B cell (primary cell): ENCODE measurements around the gene SDF2.

Experiments
- CTCF ChIP-seq: fragments of 200-600 bp; IDR thresholded peaks from one replicate; pipeline ENCODE4 v1.8.0; 2022; ENCODE audit warnings: antibody characterized with exemption, mild to moderate bottlenecking
- EZH2 ChIP-seq: IDR thresholded peaks from 2 replicates; pipeline ENCODE4 v1.6.1; 2012; ENCODE audit warnings: borderline replicate concordance, low read depth, mild to moderate bottlenecking, moderate library complexity, low read length; ENCODE audit not compliant: insufficient read depth, poor library complexity, severe bottlenecking

GRCh38 chr17:28634206-28634865, 27.4 kb downstream of the SDF2 start:
- TF ChIP-seq CTCF = no peak
- no peak for TF ChIP-seq EZH2
